Heart left ventricle (tissue), 16 donors: ENCODE measurements around the gene EIF4ENIF1. TPM values are rescaled to one million over a fixed set of nuclear protein-coding genes. Genes with fewer than 3 reads are reported as not detected.

Experiments
- ATAC-seq, 4 donors: fragments of 200-7000 bp; cut with Tn5 transposase; one replicate each; pipeline ENCODE4 v1.9.1; 2020 to 2022; ENCODE audit warnings: moderate library complexity in 4 of 4, mild to moderate bottlenecking in 3 of 4, moderate number of reproducible peaks in 1 of 4
- DNase-seq, 5 donors: peaks; one replicate each; pipeline ENCODE4 v3.0.0-alpha.2; 2020
- H3K27ac ChIP-seq, 12 donors: fragments of 200-600 bp; sonication (generic) in 4 of 12; one replicate each; pipeline versions ENCODE4 v1.5.0 to v1.8.0; 2016 to 2022; ENCODE audit warnings: mild to moderate bottlenecking in 2 of 12
- H3K27me3 ChIP-seq, 9 donors: fragments of 200-600 bp; sonication (generic) in 2 of 9; one replicate each; pipeline versions ENCODE4 v1.5.1 to v1.8.0; 2016 to 2022; ENCODE audit warnings: mild to moderate bottlenecking in 3 of 9
- H3K36me3 ChIP-seq, 9 donors: fragments of 200-600 bp; sonication (generic) in 2 of 9; one replicate each; pipeline versions ENCODE4 v1.5.0 to v1.8.0; 2018 to 2022; ENCODE audit warnings: mild to moderate bottlenecking in 2 of 9
- H3K4me1 ChIP-seq, 12 donors: fragments of 200-600 bp; sonication (generic) in 4 of 12; one replicate each; pipeline versions ENCODE4 v1.5.0 to v1.8.0; 2016 to 2022; ENCODE audit warnings: mild to moderate bottlenecking in 3 of 12
- H3K4me3 ChIP-seq, 12 donors: fragments of 200-600 bp; sonication (generic) in 4 of 12; one replicate each; pipeline versions ENCODE4 v1.5.0 to v1.8.0; 2017 to 2022; ENCODE audit warnings: mild to moderate bottlenecking in 9 of 12, moderate library complexity in 4 of 12
- H3K9me3 ChIP-seq, 12 donors: fragments of 200-600 bp; sonication (generic) in 4 of 12; one replicate each; pipeline versions ENCODE4 v1.5.0 to v1.8.0; 2016 to 2022; ENCODE audit warnings: mild to moderate bottlenecking in 1 of 12
- CTCF ChIP-seq, 12 donors: fragments of 200-600 bp; sonication (generic) in 4 of 12; IDR thresholded peaks; one replicate each; pipeline versions ENCODE4 v1.5.0 to v1.8.0; 2018 to 2022; ENCODE audit warnings: antibody characterized with exemption in 12 of 12, mild to moderate bottlenecking in 5 of 12
- POLR2A ChIP-seq, 2 donors: fragments of 450-650 bp; IDR thresholded peaks; one replicate each; pipeline ENCODE4 v1.6.1; 2017; ENCODE audit warnings: antibody characterized with exemption in 2 of 2, mild to moderate bottlenecking in 2 of 2, moderate library complexity in 2 of 2
- WGBS, 4 donors: extraction: QIAGEN DNeasy Blood & Tissue Kit in 2 of 4; methylation state at CpG; one replicate each; pipeline versions ENCODE4 v1.1.5 to v1.1.7; 2013 to 2018; 5-methylcytosine and 5-hydroxymethylcytosine counted together
- intact Hi-C, 10 donors: fragments of 100-400 bp; cut with DNase I; formaldehyde crosslinking; loops; one replicate each; pipeline versions ENCODE4 v1.11.1 to v1.14.2; 2022
- polyA plus RNA-seq, 2 donors: library from polyadenylated mRNA; stranded (reverse); fragments of 200-250 nt; gene quantifications; one replicate each; pipeline ENCODE4 v1.2.3, GENCODE V29; 2013
- total RNA-seq, 9 donors: library from RNA; depleted of rRNA in 2 of 9; stranded (reverse); fragments of >200 nt in 2 of 9; fragmentation: NEBNext Ultra II Directional in 3 of 9; extraction: Animal tissue kit (Norgen Biotek cat#: 25700) in 3 of 9; gene quantifications; one replicate each; pipeline versions ENCODE4 v1.1.0 to v1.2.4, GENCODE V29; 2016 to 2023
- donor health status: ischemic (EF 13 %, LVEDD 7.1; RV severe dilation, severe dysfunction).
- donor health status: healthy with polysubstance abuse.
- donor health status: DM: no; HTN: yes; CAD: no.
- donor health status: DM: no; HTN: no; CAD: no.
- donor health status: ischemic (EF 25% LVEDD 6.9; RV normal size, moderate dysfunction).
- donor health status: ischemic (EF 25% LVEDD 5.7; RV mildly dilated, moderate dysfunction).
- donor health status: healthy.
- donor health status: DM: yes; HTN: yes; CAD: no.
- donor health status: ischemic (EF 35%, LVEDD 5.7; RV mildly dilated, moderate dysfunction).
- donor health status: nonischemic (EF 11% LVEDD 7.7; RV severe dilation, severe dysfunction).
- donor health status: DM: yes; HTN: yes; CAD: no.
- donor health status: PGD.
- donor health status: ischemic (EF 29% LVEDD 5.4; RV normal size, mild dysfunction).
- donor health status: nonischemic (EF 23%, LVEDD 6.1; RV moderate dilation, normal function).

Gene EIF4ENIF1
- total and polyA plus RNA-seq, 11 donors = 8.3 to 31.2 (median 22.5) TPM

- H3K27me3 ChIP-seq = no peaks in the 10 kb centered on the region
- no peaks in the 10 kb centered on the region for H3K9me3 ChIP-seq
- H3K4me3 ChIP-seq = no peak overlapping the region
- 82 to 92% (median 85%) methylated on average over 3 of the region's 3 CpGs for WGBS, 4 donors
- DNase-seq (no peak), ATAC-seq (no peak)
- no peak overlapping the region for H3K27ac ChIP-seq
- H3K4me1 ChIP-seq = peaks cover 3 to 54% (median 31%) of the 10 kb centered on the region in 12 donors
- TF ChIP-seq CTCF (IDR thresholded peaks at IDR 0.05) = no peak
- no peak for TF ChIP-seq POLR2A (IDR thresholded peaks at IDR 0.05)
- peaks cover 0 to 12% (median 11%) of the 10 kb centered on the region in 9 donors for H3K36me3 ChIP-seq
- intact Hi-C loops = loop anchor here in 7 of 10 donors (5.0 to 10.0 kb wide), 6 partner anchors 140 to 887 kb away; partner anchors contain the start of genes DEPDC5 (in 1 of the 7), PATZ1 (in 1 of the 7), PRR14L (in 1 of the 7) and TCN2 (in 1 of the 7)
Observed at GRCh38 chr22:31492151-31492550, 2.5 kb upstream of the EIF4ENIF1 start.

DNA sequence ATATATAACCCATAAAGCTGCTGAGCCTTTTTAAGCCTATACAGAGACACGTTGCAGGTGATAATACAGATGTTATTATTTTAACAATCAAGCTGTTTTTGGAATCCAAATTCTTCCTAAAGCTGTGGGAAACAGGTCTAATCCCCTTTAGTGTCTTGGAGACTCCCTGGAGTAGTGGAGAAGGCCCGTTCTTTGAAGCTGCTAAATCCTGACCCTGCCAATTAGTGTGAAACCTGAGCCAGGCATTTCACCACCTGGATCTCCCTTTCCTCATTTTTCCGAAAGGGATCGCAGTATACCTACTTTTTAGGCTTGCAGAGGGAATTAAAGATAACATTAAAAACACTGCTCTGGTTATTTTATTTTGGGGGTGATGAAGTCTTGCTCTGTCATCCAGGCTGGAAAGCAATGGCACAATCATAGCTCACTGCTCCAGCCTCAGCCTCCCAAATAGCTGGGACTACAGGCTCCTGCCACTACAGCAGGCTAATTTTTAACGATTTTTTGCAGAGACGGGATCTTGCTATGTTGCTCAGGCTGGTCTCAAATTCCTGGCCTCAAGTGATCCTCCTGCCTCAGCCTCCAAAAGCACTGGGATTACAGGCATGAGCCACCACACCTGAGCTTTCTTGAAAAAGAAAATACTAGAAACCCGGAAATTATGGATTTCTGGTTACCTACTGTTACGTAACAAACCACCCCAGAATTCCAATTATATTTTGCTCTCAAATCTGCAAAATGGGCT is 1.7 kb upstream of the EIF4ENIF1 start:
- 83 to 91% (median 83%) methylated on average over 8 of the region's 8 CpGs for WGBS, 4 donors
- Histone ChIP-seq H3K27ac (peak overlapping the region in 11 of 12 donors; percentile 95 to 99 (median 97)), H3K4me3 (peak overlapping the region in 9 of 12 donors; percentile 65 to 98 (median 85)), H3K4me1 (peaks cover 3 to 49% (median 29%) of the 10 kb centered on the region in 12 donors), H3K36me3 (peaks cover 0 to 20% (median 18%) of the 10 kb centered on the region in 9 donors), H3K27me3 (no peaks in the 10 kb centered on the region), H3K9me3 (no peaks in the 10 kb centered on the region)
- TF ChIP-seq POLR2A (IDR thresholded peaks at IDR 0.05) (no peak), CTCF (IDR thresholded peaks at IDR 0.05) (no peak)
- intact Hi-C loops = loop anchor here in 7 of 10 donors (5.0 to 10.0 kb wide), 6 partner anchors 141 to 887 kb away; partner anchors contain the start of genes DEPDC5 (in 1 of the 7), PATZ1 (in 1 of the 7), PRR14L (in 1 of the 7) and TCN2 (in 1 of the 7)
- DNase-seq (no peak), ATAC-seq (no peak)

- peak overlapping the region; percentile 91 to 99 (median 96) for H3K27ac ChIP-seq
- WGBS, 4 donors = 0 to 2% (median 1%) methylated on average over 15 of the region's 15 CpGs
Observed at GRCh38 chr22:31490496-31490925, 869 bp upstream of the EIF4ENIF1 start.

More at GRCh38 chr22:31490496-31490925, 869 bp upstream of the EIF4ENIF1 start:
- peak overlapping the region; percentile 56 to 98 (median 84) for H3K4me3 ChIP-seq
- H3K36me3 ChIP-seq = peaks cover 0 to 28% (median 26%) of the 10 kb centered on the region in 9 donors
- TF ChIP-seq POLR2A (IDR thresholded peaks at IDR 0.05) = no peak
- TF ChIP-seq CTCF (IDR thresholded peaks at IDR 0.05) = peak in 1 of 12 donors; percentile 6
- H3K27me3 ChIP-seq = no peaks in the 10 kb centered on the region
- ATAC-seq = peak; percentile 36 to 70 (median 50)
- H3K9me3 ChIP-seq = no peaks in the 10 kb centered on the region
- intact Hi-C loops = loop anchor here in 7 of 10 donors (5.0 to 10.0 kb wide), 6 partner anchors 142 to 886 kb away; partner anchors contain the start of genes DEPDC5 (in 1 of the 7), PATZ1 (in 1 of the 7), PRR14L (in 1 of the 7) and TCN2 (in 1 of the 7)
- peaks cover 3 to 47% (median 25%) of the 10 kb centered on the region in 12 donors for H3K4me1 ChIP-seq
- DNase-seq = peak; percentile 51 to 69 (median 56)
